Thyroid gland (tissue), 4 donors: ENCODE measurements around the gene TMCO4.

Experiments used
- POLR2A ChIP-seq, 2 donors: fragments of 450-650 bp; IDR thresholded peaks; one replicate each; pipeline ENCODE4 v1.6.1; 2017; ENCODE audit warnings: antibody characterized with exemption in 2 of 2, mild to moderate bottlenecking in 2 of 2, moderate library complexity in 1 of 2
- TF ChIP-seq, protein P1 (sequence below), 6 experiments: fragments of 200-600 bp in 3 of 6; fragments of 450-650 bp in 3 of 6; sonication (generic) in 3 of 6; IDR thresholded peaks; one replicate each; pipeline ENCODE4 v1.5.1; 2016 to 2019; ENCODE audit warnings: antibody characterized with exemption in 6 of 6, mild to moderate bottlenecking in 2 of 6, inconsistent platforms in 1 of 6, moderate library complexity in 1 of 6

DNA sequence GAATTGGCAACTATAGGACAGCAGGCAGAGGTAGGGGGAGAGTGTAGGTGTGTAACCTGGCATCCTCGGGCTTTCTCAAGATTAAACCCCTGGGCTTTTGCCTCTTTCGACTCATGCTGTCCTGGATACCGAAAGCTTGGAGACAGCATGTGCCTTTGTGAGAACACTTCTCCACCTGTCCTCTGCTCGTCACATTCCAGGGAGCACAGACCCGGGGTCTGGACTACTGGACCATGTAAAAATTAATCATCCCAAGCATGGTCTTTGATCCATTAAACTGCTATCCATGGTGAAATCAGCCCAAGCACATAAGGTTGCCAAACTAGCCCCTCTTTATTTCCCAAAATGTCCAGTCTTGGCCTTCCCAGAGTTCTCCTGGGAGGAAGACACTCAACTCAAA is 24.3 kb upstream of the TMCO4 start:
- TF ChIP-seq, protein P1, sequence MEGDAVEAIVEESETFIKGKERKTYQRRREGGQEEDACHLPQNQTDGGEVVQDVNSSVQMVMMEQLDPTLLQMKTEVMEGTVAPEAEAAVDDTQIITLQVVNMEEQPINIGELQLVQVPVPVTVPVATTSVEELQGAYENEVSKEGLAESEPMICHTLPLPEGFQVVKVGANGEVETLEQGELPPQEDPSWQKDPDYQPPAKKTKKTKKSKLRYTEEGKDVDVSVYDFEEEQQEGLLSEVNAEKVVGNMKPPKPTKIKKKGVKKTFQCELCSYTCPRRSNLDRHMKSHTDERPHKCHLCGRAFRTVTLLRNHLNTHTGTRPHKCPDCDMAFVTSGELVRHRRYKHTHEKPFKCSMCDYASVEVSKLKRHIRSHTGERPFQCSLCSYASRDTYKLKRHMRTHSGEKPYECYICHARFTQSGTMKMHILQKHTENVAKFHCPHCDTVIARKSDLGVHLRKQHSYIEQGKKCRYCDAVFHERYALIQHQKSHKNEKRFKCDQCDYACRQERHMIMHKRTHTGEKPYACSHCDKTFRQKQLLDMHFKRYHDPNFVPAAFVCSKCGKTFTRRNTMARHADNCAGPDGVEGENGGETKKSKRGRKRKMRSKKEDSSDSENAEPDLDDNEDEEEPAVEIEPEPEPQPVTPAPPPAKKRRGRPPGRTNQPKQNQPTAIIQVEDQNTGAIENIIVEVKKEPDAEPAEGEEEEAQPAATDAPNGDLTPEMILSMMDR (IDR thresholded peaks at IDR 0.05) = no peak
- no peak for TF ChIP-seq POLR2A (IDR thresholded peaks at IDR 0.05)
